Measurements from ENCODE around the gene EREG.
"Not testable (repeated sequence)": the region's sequence is repeated elsewhere in the genome, so short reads cannot be mapped to it uniquely, and the experiment has no call there.

Gene EREG, protein sequence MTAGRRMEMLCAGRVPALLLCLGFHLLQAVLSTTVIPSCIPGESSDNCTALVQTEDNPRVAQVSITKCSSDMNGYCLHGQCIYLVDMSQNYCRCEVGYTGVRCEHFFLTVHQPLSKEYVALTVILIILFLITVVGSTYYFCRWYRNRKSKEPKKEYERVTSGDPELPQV

DNA sequence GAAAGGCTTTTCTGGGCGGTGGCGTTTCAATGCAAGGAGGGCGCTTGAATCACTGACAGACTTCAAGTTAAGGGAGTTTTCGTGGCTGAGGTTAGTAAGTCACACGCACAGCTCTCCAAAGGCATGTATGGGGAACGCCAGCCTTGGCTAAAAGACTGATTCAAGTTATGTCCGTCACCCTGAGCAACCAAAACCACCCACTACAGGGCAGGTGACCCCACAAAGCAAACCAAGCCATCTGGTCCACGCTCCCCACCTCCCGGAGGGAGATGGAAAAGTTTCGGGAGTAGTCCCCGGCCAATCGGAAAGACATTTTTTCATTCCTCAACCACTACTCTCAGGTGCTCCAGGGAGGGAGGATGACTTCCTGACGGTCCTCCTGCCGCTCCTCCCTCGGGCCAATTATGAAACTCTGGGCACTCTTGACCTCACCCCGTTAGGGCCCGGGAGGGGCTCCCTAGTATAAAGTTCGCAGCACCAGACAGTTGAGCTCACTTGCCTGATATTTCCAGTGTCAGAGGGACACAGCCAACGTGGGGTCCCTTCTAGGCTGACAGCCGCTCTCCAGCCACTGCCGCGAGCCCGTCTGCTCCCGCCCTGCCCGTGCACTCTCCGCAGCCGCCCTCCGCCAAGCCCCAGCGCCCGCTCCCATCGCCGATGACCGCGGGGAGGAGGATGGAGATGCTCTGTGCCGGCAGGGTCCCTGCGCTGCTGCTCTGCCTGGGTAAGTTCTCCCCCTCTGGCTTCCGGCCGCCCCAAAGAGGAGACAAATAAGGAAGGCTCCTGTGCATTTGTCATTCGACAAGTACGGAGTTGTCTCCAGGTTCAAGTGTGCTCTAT lies at the start of gene EREG:
TSS of gene EREG (plus strand) at position 494 of the 840 bp plus-strand sequence. CDS start at position 658, 164 bp downstream.
- DNase-seq: no peak

GRCh38 chr4:74315376-74315775 lies 49.6 kb upstream of the EREG start:
- DNase-seq: no peak

- DNase-seq: no peak
Measured at GRCh38 chr4:74316397-74316796, 48.5 kb upstream of the EREG start.

- no peak for DNase-seq
Measured at GRCh38 chr4:74317616-74318246, 47.2 kb upstream of the EREG start.

DNA sequence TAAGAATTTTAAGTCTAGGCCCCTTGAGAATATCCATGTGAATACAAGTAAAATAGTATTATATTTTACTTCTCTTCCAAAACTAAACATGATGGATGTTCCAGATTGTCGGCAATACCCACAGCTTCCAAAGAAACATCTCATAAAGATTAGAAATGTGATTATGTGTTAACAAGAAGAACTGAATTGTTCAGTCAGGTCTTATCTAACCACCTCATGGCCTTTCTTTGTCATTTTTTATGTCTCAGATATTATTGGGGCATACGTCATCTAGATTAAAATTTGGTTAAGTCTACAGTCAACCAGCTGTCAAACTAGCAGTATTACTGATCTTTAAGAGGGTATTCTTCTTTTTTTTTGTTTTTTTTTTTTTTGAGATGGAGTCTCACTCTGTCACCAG lies 46.7 kb upstream of the EREG start:
- DNase-seq: no peak

DNA sequence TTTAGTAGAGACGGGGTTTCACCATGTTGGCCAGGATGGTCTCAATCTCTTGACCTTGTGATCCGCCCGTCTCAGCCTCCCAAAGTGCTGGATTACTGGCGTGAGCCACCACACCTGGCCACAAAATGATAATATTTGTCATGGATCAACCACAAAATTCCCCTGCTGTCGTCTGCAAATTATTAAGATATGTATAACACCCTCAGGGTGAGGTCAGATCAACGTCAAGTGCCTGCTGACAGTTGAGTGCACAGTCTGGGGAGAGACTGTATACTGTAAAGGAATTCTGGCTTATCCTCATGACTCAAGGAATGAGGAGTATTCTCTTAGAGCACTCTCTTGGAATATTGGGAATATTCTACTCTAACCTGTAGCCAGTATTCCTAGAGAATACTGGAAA lies 45.5 kb upstream of the EREG start:
- no peak for DNase-seq

DNA sequence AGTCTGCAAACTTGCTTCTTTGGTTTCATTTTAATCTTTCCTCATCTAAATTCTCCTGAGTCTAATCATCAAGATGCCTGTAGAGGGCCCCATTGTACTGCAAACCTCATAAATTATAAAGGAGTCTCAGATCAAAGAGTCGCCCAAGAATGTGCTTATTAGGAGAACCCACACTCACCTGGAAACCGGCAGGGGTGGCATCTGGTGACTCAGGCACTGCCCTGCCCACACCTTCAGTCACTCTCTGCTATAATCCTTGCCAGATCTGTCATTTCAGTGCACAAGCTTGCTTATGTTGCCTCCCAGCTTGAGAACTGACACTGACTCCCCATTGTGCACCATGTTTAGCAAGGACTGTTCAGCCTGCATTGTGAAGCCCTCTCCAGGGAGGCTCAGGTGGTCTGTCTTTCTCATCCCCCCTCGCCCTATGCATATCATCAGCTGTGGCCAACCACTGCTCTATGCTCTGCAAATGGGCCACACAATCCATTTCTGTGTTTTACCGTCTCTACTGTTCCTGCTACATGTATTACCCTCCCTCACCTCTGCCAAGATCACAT lies 44.3 kb upstream of the EREG start:
- DNase-seq: no peak

DNA sequence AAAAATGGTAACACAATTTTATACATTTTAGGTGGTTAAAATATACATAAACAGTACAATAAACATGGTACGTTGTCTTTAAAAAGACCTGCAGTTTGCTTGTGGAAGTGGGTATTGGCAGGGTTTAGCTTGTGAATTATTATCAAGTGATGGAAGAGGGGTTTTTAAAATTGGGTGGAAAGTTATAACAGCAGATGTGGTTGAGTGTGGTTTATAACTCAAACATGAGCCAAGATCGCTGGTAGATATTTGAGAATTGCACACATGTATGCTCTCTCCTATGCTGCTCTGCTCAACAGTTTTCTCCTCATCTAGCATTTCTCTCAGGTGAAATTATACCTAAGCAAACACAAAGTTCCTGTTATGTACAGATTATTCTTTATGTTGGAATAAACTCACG lies 42.6 kb upstream of the EREG start:
- no peak for DNase-seq

DNA sequence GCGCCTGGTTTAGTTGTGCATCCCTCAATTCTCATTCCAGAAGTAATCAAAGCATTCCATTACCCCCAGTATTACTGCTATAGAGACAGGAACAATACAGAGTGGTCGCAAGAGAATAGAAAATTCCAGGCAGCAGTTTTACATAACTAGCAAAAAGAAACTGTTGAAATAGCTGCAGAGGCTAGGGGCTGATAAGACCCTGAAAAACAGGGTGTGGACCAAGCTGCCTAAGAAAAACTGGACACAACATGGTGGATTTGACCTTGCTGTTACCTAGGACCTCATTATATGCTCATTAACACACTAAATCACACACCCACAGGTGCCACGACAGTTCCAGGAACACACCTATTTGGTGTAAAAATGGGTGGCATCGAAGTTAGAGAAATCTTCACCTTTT lies 41.3 kb upstream of the EREG start:
- no peak for DNase-seq

GRCh38 chr4:74324262-74324661 lies 40.7 kb upstream of the EREG start:
- DNase-seq: no peak

DNA sequence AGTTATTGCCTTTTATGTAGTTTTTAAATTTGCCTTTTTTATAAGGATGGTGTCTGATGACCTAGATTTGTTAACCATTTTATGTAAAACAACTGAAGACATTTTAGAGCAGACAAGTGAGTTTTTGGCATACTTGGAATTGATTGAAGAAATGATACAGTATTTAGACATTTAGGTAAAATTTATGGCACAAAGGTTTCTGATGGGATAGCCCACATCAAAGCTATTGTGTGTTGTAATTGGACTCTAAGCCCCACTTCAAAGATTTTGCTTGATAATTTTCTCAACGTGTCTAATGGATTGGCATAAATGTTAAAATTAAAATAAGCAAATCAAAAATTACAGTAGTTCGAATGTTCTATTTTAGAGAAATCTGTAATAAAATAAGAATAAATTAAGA lies 39.1 kb upstream of the EREG start:
- DNase-seq: no peak

- DNase-seq: no peak
Measured at GRCh38 chr4:74327762-74328161, 37.2 kb upstream of the EREG start.

DNA sequence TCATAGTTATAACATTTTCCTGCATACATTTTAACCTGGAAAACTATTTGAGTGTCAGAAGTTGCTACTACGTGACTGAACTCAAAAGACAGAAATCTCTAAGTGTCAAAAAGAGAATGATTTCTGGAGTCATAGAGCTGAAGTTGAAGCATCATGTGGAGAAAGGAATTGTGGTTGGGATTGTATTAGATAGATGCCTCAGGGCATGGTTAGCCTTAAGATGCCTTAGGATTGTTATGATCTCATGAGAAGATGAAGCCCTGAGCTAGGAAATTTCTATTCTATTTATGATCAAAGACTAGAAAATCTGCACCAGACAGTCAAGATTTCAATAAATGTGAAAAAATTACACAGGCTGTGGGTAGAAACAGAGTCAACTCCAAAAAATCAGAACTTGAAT lies 36.4 kb upstream of the EREG start:
- no peak for DNase-seq

GRCh38 chr4:74329307-74329706 lies 35.6 kb upstream of the EREG start:
- no peak for DNase-seq

- no peak for DNase-seq
Measured at GRCh38 chr4:74330295-74330750, 34.6 kb upstream of the EREG start.

- DNase-seq: no peak
Measured at GRCh38 chr4:74331252-74331651, 33.7 kb upstream of the EREG start.

DNA sequence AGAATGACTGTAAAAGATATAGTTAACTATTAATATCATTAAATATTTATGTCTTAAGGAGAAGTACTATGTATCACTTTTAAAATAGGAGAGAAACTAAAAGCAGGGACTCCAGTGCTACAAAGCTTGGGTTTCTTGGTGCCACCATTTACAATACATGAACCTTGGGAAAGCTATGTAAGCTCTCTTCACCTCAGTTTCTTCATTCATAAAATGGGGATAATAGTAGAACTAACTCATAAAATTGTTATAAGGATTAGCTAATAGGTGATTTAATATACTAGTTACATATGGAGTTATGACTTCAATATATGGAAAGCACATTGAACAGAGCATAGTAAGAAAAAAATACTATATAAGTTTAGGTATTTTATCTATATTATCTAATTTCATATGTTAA lies 33.0 kb upstream of the EREG start:
- no peak for DNase-seq

GRCh38 chr4:74334636-74335035 lies 30.3 kb upstream of the EREG start:
- DNase-seq: no peak

GRCh38 chr4:74335341-74336021 lies 29.5 kb upstream of the EREG start:
- no peak for DNase-seq

DNA sequence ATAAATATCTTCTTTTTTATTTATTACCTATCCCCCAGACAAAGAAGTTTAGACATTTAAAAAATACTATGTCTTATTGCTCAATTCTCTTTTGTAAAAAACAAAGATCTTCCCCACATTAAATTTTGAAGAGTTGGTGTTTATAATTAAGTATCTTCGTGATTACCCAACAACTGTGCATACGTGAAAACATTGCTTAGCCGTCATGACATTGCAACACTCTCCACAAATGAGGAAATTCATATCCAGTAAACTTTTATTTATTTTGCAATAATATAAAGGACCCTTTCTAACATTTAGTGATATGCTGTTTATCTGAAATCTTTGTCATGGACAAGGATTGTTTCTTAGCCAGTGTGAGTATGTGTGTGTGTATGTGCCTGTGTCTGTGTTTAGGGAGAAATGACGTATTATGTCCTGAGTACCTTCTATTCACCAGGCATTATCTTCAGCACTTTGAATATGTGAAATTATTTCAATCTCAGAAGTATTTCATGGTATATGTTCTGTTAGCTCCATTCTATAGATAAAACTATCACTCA lies 26.1 kb upstream of the EREG start:
- DNase-seq: no peak

DNA sequence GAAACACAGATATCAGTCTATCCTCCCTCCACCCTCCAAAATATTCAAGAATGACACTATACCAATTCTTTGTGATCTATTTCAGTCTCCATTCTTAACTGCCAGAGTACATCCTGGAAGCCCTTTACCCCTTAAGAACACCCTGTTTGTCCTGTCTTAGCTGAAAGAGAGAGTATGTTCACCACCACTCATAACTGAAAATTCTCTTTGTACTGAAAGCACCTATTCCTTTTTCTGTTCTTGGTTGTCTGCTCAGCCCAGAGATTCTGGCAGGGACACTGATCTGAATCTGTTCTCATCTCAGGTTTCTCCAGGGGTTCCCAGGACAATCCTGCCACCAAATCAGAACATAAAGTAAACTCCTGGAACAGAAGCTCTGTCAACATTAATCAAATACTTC lies 25.4 kb upstream of the EREG start:
- no peak for DNase-seq

DNA sequence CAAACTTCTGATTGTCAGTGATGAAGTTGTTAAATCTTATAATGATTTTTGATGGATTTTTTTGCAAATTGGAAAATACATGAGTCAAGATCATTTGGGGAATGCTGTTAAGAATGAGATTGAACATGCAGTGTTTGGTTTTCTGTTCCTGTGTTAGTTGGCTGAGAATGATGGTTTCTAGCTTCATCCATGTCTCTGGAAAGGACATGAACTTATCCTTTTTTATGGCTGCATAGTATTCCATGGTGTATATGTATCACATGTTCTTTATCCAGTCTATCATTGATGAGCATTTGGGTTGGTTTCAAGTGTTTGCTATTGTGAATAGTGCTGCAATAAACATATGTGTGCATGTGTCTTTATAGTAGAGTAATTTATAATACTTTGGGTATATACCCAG lies 24.5 kb upstream of the EREG start:
- not testable (repeated sequence) for DNase-seq

GRCh38 chr4:74344031-74344430 lies 20.9 kb upstream of the EREG start:
- no peak for DNase-seq
